GM10847 (cell line): ENCODE measurements around the gene SLC35D2.

Source experiments
- POLR2A ChIP-seq: IDR thresholded peaks from 2 replicates; pipeline ENCODE4 v1.6.1; 2011; ENCODE audit not compliant: insufficient read length; ENCODE audit errors: extremely low read depth

The SLC35D2 gene

GRCh38 chr9:96412174-96412913 lies 28.8 kb upstream of the SLC35D2 start:
- TF ChIP-seq POLR2A, result no peak

- no peak for TF ChIP-seq POLR2A
Measured at GRCh38 chr9:96411129-96411838, 27.8 kb upstream of the SLC35D2 start.

DNA sequence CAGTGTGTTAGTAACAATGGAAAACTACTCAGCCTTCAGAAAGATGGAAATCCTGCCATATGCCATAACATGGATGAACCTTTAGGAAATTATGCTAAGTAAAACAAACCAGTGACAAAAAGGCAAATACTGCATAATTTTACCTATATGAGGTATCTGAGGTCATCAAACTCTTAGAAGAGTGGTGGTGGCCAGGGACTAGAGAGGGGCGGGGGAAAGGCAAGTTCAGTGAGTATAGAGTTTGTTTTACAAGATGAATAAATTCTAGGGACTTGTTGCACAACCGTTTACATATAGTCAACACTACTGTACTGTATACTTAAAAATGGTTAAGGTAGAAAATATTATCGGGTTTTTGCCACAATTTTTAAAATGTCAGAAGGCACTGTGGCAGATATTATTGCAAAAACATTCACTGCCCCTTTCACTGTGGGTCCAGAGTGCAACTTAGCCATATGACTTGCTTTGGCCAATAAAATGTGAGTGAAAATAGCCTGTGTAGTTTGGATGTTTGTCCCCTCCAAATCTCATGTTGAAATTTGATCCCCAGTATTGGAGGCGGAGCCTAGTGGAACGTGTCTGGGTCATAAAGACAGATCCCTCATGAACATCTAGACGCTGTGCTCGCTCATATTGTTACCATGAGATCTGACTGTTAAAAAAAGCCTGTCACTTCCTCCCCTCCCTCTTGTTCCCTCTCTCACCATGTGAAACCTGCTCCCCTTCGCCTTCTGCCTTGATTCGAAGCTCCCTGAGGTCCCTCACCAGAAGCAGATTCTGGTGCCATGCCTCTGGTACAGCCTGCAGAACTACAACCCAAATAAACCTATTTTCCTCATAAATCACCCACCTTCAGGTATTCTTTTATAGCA lies 25.1 kb upstream of the SLC35D2 start:
- TF ChIP-seq POLR2A, result no peak

GRCh38 chr9:96400132-96400910 lies 16.8 kb upstream of the SLC35D2 start:
- no peak for TF ChIP-seq POLR2A

DNA sequence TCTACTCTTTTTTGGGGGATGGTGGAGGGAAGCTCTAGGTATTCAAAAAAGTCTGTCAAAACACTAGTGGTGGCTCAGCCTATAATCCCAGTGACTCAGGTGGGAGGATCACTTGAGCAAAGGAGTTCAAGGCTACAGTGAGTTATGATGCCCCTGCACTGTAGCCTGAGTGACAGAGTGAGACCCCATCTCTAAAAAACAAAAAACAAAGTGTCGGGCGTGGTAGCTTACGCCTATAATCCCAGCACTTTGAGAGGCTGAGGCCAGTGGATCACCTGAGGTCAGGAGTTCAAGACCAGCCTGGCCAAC lies 15.8 kb upstream of the SLC35D2 start:
- TF ChIP-seq POLR2A, result no peak

- no peak for TF ChIP-seq POLR2A
Measured at GRCh38 chr9:96398582-96399324, 15.2 kb upstream of the SLC35D2 start.

DNA sequence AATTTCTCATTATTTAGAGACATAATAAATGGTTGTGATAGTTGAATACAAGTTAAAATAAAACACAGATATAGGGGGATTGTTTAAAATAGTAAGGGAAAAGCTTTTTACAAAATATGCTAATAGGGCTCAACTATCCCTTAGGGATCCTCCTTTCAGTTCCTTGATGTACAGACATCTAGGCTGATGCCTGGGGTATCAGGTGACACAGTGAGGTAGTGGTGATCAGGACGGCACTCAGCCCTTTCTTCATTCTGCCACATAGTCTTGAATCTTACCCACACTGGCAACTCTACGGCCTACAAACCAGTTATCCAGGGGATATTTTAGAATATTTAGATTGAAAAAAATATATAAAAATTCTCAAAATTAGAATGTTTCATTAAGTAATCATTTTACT lies 12.5 kb upstream of the SLC35D2 start:
- TF ChIP-seq POLR2A, result no peak

DNA sequence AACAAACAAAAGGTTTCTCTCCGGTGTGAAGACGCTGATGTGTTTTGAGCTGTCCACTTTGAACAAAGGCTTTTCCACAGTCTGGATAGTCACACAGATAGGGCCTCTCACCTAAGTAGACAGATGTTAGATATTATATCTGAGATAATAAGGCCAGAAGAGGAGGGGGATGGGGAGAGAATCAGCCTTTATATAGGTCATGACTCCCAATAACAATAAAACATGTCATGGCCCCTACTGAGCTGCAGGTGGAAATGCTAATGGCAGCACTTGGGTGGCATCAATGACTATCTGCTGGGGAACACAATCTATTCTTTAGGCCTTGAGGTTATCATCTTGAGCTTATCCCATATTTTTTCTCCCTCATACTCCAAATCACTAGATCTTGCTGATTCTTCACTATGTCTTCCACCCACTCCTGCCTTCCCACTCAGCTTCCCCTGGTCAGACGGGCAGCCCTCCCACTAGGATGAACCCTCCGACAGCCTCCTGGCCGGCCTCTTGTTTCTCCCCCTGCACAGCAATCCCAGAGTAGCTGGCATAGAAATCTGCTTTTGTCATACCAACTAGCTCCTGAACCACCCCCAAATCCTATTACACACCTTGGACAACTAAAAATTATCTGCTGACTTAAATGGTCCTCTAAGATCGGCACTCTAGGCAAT lies 11.5 kb upstream of the SLC35D2 start:
- no peak for TF ChIP-seq POLR2A

- no peak for TF ChIP-seq POLR2A
Measured at GRCh38 chr9:96392263-96392662, 8.8 kb upstream of the SLC35D2 start.

- TF ChIP-seq POLR2A, result no peak
Measured at GRCh38 chr9:96391021-96391765, 7.7 kb upstream of the SLC35D2 start.

DNA sequence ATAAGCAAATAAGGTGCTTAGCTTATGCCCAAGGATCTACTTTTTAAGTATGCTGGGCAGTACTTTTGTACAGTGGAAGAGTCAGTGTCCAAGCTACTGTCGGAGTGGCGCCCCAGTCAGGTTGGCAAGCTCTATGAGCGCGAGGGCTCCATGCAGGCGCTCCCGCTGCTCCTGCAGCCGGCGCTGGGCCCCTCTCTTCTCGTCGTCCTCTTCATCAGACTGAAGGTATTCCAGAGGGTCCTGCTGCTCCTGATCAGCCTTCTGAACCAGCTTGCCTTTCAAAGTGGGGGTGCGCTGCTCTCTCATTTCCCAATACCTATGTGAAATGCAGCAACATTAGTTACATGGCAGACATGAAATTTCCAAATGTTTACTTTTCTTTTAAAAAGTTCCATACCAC lies 4.6 kb upstream of the SLC35D2 start:
- no peak for TF ChIP-seq POLR2A

- TF ChIP-seq POLR2A, result no peak
Measured at GRCh38 chr9:96386157-96386556, 2.6 kb upstream of the SLC35D2 start.

DNA sequence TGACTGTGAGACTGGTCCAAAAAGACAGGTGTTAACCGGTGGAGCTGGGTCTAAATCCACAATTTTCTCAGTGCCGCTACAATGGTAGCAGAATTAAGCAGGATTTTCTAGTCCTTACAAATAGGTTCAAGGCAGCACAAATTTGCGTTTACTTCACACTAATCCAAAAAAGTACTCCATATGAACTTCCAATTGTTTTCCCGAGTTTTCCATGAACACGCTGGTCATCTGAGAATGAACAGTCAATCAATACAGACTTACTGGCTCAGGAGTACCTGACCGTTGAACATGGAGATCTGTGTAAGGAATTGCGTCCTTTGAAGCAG lies 709 bp downstream of the SLC35D2 start:
- no peak for TF ChIP-seq POLR2A
